Tibial nerve (tissue), 4 donors: Measurements from ENCODE around the gene GRB10. TPM values are rescaled to one million over a fixed set of nuclear protein-coding genes. Genes with fewer than 3 reads are reported as not detected.
A peak's percentile ranks its signal among the peaks of the same experiment; 100 is the strongest.

Experiments used
- DNase-seq, 2 donors: peaks; one replicate each; pipeline ENCODE4 v3.0.0-alpha.2; 2019; ENCODE audit warnings: low spot score in 2 of 2
- H3K27ac ChIP-seq, 4 donors: fragments of 200-600 bp; sonication (generic) in 3 of 4; one replicate each; pipeline ENCODE4 v1.5.1; 2017 to 2019; ENCODE audit warnings: mild to moderate bottlenecking in 1 of 4
- H3K27me3 ChIP-seq, 2 donors: fragments of 200-600 bp; sonication (generic) in 1 of 2; one replicate each; pipeline versions ENCODE4 v1.5.1 to v1.6.0; 2017 to 2019
- H3K36me3 ChIP-seq, 3 donors: fragments of 200-600 bp; sonication (generic); one replicate each; pipeline ENCODE4 v1.5.1; 2018 to 2019
- H3K4me1 ChIP-seq, 4 donors: fragments of 200-600 bp; sonication (generic) in 3 of 4; one replicate each; pipeline ENCODE4 v1.5.1; 2017 to 2019
- H3K4me3 ChIP-seq, 4 donors: fragments of 200-600 bp; sonication (generic) in 3 of 4; one replicate each; pipeline ENCODE4 v1.5.1; 2017 to 2019; ENCODE audit warnings: mild to moderate bottlenecking in 1 of 4, moderate library complexity in 1 of 4
- H3K9me3 ChIP-seq, 4 donors: fragments of 200-600 bp; sonication (generic) in 3 of 4; one replicate each; pipeline ENCODE4 v1.5.1; 2017 to 2019
- EP300 ChIP-seq, 2 donors: sonication (generic); formaldehyde crosslinking; IDR thresholded peaks; one replicate each; pipeline ENCODE4 v1.6.1; 2017; ENCODE audit warnings: antibody characterized with exemption in 2 of 2, mild to moderate bottlenecking in 1 of 2
- POLR2A ChIP-seq, 2 donors: fragments of 450-650 bp; IDR thresholded peaks; one replicate each; pipeline ENCODE4 v1.6.1; 2017; ENCODE audit warnings: antibody characterized with exemption in 2 of 2, mild to moderate bottlenecking in 2 of 2, moderate library complexity in 2 of 2
- WGBS, 2 donors: methylation state at CpG; one replicate each; pipeline ENCODE4 v1.1.5; 2018; 5-methylcytosine and 5-hydroxymethylcytosine counted together
- total RNA-seq, 4 donors: library from RNA; depleted of rRNA; stranded (reverse); fragments of >200 nt; gene quantifications; one replicate each; pipeline ENCODE4 v1.1.0, GENCODE V29; 2016
- TF ChIP-seq, protein P1 (sequence below), 5 experiments: fragments of 200-600 bp in 3 of 5; fragments of 450-650 bp in 2 of 5; sonication (generic) in 3 of 5; IDR thresholded peaks; one replicate each; pipeline ENCODE4 v1.5.1; 2016 to 2019; ENCODE audit warnings: antibody characterized with exemption in 5 of 5, mild to moderate bottlenecking in 3 of 5, moderate library complexity in 2 of 5

GRB10 gene
- total RNA-seq, 4 donors from 2014 or later = 34.1 to 73.9 (median 56.0) TPM

DNA sequence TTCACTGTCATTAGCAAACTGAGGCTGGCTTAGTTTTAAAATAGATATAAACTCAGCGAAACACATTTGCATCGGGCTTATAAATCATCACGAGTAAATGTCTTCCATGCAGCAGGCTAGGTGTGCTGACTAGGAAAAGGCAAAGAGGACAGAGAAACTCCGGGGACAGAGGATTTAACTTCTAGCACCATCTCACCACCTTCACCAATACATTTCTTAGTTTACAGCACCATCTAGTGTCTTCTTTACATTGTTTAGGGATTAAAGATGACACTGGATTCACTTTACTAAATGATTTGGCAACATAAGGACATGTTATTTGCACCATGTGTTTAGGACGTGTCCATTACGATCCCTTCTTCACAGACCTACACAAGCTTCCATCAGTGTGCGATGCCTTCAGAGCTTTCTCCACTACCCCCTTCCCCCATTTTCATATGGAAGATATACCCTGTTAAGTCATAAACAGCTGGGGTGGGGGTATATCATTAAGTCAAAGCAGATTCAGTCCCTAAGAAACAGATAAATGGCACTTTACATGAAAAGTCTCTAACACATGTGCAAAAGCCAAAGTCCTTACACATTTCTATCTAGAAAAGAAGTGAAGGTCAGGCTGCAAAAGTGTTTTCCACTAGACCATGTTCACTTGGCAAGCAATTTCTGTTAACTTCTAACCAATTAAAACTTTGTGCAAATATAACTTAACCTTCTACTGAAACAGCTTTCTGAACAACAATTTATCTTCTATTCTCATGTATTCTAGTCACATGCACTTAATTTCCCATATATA lies 103.3 kb downstream of the GRB10 start:
- H3K27me3 ChIP-seq = no peaks in the 10 kb centered on the region
- H3K4me3 ChIP-seq = no peak overlapping the region
- H3K4me1 ChIP-seq = peaks cover 0 to 40% (median 4%) of the 10 kb centered on the region in 4 donors
- WGBS, 2 donors = 61 to 63% methylated on average over 7 of the region's 7 CpGs
- no peak overlapping the region for H3K27ac ChIP-seq
- no peak for DNase-seq
- H3K36me3 ChIP-seq = peaks cover 0 to 4% (median 0%) of the 10 kb centered on the region in 3 donors
- no peaks in the 10 kb centered on the region for H3K9me3 ChIP-seq
- TF ChIP-seq EP300 (IDR thresholded peaks at IDR 0.05) (no peak), POLR2A (IDR thresholded peaks at IDR 0.05) (no peak)
- TF ChIP-seq, protein P1, sequence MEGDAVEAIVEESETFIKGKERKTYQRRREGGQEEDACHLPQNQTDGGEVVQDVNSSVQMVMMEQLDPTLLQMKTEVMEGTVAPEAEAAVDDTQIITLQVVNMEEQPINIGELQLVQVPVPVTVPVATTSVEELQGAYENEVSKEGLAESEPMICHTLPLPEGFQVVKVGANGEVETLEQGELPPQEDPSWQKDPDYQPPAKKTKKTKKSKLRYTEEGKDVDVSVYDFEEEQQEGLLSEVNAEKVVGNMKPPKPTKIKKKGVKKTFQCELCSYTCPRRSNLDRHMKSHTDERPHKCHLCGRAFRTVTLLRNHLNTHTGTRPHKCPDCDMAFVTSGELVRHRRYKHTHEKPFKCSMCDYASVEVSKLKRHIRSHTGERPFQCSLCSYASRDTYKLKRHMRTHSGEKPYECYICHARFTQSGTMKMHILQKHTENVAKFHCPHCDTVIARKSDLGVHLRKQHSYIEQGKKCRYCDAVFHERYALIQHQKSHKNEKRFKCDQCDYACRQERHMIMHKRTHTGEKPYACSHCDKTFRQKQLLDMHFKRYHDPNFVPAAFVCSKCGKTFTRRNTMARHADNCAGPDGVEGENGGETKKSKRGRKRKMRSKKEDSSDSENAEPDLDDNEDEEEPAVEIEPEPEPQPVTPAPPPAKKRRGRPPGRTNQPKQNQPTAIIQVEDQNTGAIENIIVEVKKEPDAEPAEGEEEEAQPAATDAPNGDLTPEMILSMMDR (IDR thresholded peaks at IDR 0.05) = peak in 2 of 5 experiments; percentile 25 to 44

DNA sequence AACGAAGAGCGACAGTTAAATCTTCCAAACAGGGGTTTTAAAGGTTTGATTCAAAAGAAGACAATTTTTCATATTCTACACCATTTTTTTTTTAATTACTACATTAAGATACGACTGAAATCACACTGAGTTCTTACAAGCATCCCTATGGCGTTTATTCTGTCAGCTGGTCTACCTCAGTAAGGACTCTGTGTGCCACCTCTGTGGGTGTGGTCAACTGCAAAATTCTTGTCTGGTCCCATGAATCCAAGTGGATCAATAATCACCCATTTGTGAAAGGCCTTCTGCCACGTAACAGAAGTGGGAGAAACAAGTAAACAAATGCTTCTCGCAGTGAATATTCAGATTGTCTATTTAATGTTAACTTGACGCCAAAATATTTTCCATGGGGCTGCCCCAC lies 104.1 kb downstream of the GRB10 start:
- no peak for DNase-seq
- 81 to 83% methylated on average over 7 of the region's 7 CpGs for WGBS, 2 donors
- Histone ChIP-seq H3K9me3 (no peaks in the 10 kb centered on the region), H3K4me3 (no peak overlapping the region), H3K4me1 (peaks cover 0 to 40% (median 4%) of the 10 kb centered on the region in 4 donors), H3K36me3 (peaks cover 0 to 12% (median 0%) of the 10 kb centered on the region in 3 donors), H3K27ac (no peak overlapping the region), H3K27me3 (no peaks in the 10 kb centered on the region)
- TF ChIP-seq, protein P1 (IDR thresholded peaks at IDR 0.05) = no peak
- no peak for TF ChIP-seq POLR2A (IDR thresholded peaks at IDR 0.05)
- TF ChIP-seq EP300 (IDR thresholded peaks at IDR 0.05) = no peak

DNA sequence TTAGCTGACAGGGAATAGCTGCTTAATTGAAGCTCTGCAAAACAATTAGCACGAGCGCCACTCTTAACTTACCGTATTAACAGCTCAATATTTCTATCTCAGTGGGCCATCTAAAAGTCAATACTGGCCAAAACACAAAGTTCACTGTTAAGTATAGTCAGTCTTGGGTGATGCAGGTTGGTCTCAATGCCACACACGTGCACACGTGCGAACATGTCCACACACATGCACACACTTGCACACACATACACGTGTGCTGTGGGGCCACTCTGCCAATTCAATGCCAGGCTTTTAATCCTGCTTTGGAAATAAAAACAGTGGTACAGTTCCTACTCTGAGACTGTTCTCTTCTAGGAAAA lies 105.1 kb downstream of the GRB10 start:
- peaks cover 0 to 40% (median 4%) of the 10 kb centered on the region in 4 donors for H3K4me1 ChIP-seq
- whole genome bisulfite sequencing, 2 donors = 82 to 84% methylated on average over 7 of the region's 7 CpGs
- TF ChIP-seq, protein P1 (IDR thresholded peaks at IDR 0.05) = no peak
- TF ChIP-seq EP300 (IDR thresholded peaks at IDR 0.05) = no peak
- TF ChIP-seq POLR2A (IDR thresholded peaks at IDR 0.05) = no peak

DNA sequence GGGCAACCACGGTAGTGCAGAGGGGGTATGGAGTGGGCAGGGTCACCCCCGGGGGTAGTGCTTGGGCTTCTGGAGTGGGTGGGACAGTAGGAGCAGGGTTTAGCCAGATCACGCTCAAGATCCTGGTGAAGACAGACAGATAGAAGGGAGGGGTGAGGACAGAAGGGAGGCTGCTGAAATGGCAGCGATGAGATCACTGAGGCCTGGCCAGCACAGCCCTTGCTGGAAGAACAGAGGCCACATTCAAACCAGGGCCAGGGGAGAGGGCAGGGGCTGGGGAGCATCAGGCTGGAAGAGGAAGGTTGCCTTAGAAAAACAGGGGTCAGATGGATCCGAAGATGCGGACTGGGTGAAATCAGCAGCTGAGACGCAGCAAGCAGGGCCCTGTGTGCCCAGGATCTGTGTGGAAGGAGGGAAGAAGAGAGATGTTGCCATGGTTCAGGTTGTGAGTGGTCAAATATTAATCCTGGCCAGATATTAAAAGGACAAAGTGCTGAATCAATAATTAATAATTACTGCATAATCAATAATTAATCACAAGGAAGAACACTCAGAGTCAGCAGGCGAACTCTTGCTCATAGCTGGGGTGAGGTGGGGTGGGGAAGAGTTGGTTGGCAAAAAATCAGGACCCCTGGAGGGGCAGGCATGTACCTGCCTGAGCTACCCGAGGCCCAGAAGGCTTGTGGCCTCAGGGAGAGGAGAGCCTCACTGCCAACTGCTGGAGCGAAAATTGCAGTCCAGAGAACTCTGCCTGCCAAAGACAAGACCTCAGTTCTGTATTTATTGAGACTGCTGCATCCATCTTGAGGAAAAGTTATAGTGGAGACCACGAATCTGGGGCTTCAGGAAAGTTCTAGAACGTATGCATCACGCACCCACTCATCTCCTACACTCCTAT lies 105.7 kb downstream of the GRB10 start:
- peaks cover 0 to 28% (median 0%) of the 10 kb centered on the region in 3 donors for H3K36me3 ChIP-seq
- DNase-seq = no peak
- no peak overlapping the region for H3K4me3 ChIP-seq
- TF ChIP-seq POLR2A (IDR thresholded peaks at IDR 0.05) (no peak), EP300 (IDR thresholded peaks at IDR 0.05) (no peak)
- TF ChIP-seq, protein P1 (IDR thresholded peaks at IDR 0.05) = no peak
- no peaks in the 10 kb centered on the region for H3K9me3 ChIP-seq
- WGBS, 2 donors = 50 to 56% methylated on average over 13 of the region's 13 CpGs
- no peak overlapping the region for H3K27ac ChIP-seq
- no peaks in the 10 kb centered on the region for H3K27me3 ChIP-seq
- peaks cover 0 to 39% (median 4%) of the 10 kb centered on the region in 4 donors for H3K4me1 ChIP-seq

More for the DNA sequence above, 105.1 kb downstream of the GRB10 start:
- Histone ChIP-seq H3K9me3 (no peaks in the 10 kb centered on the region), H3K27ac (no peak overlapping the region), H3K4me3 (no peak overlapping the region), H3K27me3 (no peaks in the 10 kb centered on the region), H3K36me3 (peaks cover 0 to 22% (median 0%) of the 10 kb centered on the region in 3 donors)
- DNase-seq = no peak
